Prostate gland (tissue), 2 donors: ENCODE measurements around the gene RUSC2. TPM values are rescaled to one million over a fixed set of nuclear protein-coding genes. Genes with fewer than 3 reads are reported as not detected.
"Not testable (repeated sequence)": the region's sequence is repeated elsewhere in the genome, so short reads cannot be mapped to it uniquely, and the experiment has no call there.

Source experiments
- DNase-seq: peaks from one replicate; pipeline ENCODE4 v3.0.0-alpha.2; 2019; ENCODE audit warnings: low spot score
- H3K27ac ChIP-seq, 2 donors: fragments of 200-600 bp; sonication (generic); 2 replicates each; pipeline ENCODE4 v1.5.1; 2017 to 2019
- H3K27me3 ChIP-seq: fragments of 200-600 bp; sonication (generic); replicated peaks from 2 replicates; pipeline ENCODE4 v1.5.1; 2019; ENCODE audit not compliant: insufficient read depth
- H3K36me3 ChIP-seq, 2 donors: fragments of 200-600 bp; sonication (generic); 1 replicate in 1 of 2; 2 replicates in 1 of 2; pipeline versions ENCODE4 v1.5.1 to v1.8.1; 2017 to 2019
- H3K4me1 ChIP-seq: fragments of 200-600 bp; sonication (generic); replicated peaks from 2 replicates; pipeline ENCODE4 v1.5.1; 2019
- H3K4me3 ChIP-seq, 2 donors: fragments of 200-600 bp; sonication (generic); 2 replicates each; pipeline ENCODE4 v1.5.1; 2017 to 2019
- H3K9me3 ChIP-seq: fragments of 200-600 bp; sonication (generic); 2 replicates; pipeline ENCODE4 v1.5.1; 2017
- POLR2A ChIP-seq: fragments of 450-650 bp; IDR thresholded peaks from one replicate; pipeline ENCODE4 v1.6.1; 2016; ENCODE audit warnings: antibody characterized with exemption, mild to moderate bottlenecking
- POLR2AphosphoS5 ChIP-seq: sonication (generic); formaldehyde crosslinking; IDR thresholded peaks from one replicate; pipeline ENCODE4 v1.6.1; 2017; ENCODE audit warnings: antibody characterized with exemption
- WGBS: methylation state at CpG from one replicate; pipeline ENCODE4 v1.1.5; 2018; 5-methylcytosine and 5-hydroxymethylcytosine counted together
- intact Hi-C: fragments of 100-400 bp; cut with DNase I; formaldehyde crosslinking; loops from one replicate; pipeline ENCODE4 v1.14.2; 2022
- total RNA-seq, 2 donors: library from RNA; depleted of rRNA; stranded (reverse); fragments of >200 nt; gene quantifications; one replicate each; pipeline ENCODE4 v1.1.0, GENCODE V29; 2016
- TF ChIP-seq, protein P1 (sequence below), 4 experiments: fragments of 200-600 bp in 2 of 4; fragments of 450-650 bp in 2 of 4; sonication (generic) in 2 of 4; IDR thresholded peaks; 1 replicate in 3 of 4; 2 replicates in 1 of 4; pipeline ENCODE4 v1.5.1; 2016 to 2019; ENCODE audit warnings: antibody characterized with exemption in 4 of 4, mild to moderate bottlenecking in 2 of 4, moderate library complexity in 2 of 4

RUSC2 gene
- total RNA-seq, 2 donors from 2014 or later: 13.6 to 33.1 TPM

DNA sequence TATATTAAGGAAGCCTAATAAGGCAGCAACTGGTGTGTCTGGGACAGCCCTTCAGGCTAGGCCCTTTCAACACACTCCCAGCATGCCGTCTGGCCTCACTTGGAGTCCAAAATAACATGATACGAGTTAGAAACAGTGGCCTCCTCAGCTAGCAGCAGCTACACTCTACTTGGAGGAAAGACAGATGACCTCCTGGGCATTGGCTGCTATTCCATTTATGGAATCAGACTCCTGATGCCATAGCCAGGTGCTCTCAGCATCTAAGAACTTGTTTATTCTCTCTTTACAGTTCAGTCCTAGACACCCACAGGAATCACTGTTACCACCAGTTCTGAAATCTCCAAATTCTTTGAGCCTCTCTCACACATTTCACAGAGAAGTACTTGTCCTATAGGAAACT is 31.8 kb downstream of the RUSC2 start:
- Histone ChIP-seq H3K27ac (peak overlapping the region in 1 of 2 donors; percentile 76), H3K4me1 (peaks cover 7% of the 10 kb centered on the region), H3K4me3 (no peak overlapping the region), H3K27me3 (no peaks in the 10 kb centered on the region), H3K36me3 (no peaks in the 10 kb centered on the region), H3K9me3 (no peaks in the 10 kb centered on the region)
- no peak for DNase-seq
- WGBS: 64% methylated on average over 2 of the region's 2 CpGs
- intact Hi-C loops: no loop called here
- TF ChIP-seq, protein P1, sequence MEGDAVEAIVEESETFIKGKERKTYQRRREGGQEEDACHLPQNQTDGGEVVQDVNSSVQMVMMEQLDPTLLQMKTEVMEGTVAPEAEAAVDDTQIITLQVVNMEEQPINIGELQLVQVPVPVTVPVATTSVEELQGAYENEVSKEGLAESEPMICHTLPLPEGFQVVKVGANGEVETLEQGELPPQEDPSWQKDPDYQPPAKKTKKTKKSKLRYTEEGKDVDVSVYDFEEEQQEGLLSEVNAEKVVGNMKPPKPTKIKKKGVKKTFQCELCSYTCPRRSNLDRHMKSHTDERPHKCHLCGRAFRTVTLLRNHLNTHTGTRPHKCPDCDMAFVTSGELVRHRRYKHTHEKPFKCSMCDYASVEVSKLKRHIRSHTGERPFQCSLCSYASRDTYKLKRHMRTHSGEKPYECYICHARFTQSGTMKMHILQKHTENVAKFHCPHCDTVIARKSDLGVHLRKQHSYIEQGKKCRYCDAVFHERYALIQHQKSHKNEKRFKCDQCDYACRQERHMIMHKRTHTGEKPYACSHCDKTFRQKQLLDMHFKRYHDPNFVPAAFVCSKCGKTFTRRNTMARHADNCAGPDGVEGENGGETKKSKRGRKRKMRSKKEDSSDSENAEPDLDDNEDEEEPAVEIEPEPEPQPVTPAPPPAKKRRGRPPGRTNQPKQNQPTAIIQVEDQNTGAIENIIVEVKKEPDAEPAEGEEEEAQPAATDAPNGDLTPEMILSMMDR (IDR thresholded peaks at IDR 0.05): no peak
- no peak for TF ChIP-seq POLR2A
- TF ChIP-seq POLR2AphosphoS5: peak; percentile 16

DNA sequence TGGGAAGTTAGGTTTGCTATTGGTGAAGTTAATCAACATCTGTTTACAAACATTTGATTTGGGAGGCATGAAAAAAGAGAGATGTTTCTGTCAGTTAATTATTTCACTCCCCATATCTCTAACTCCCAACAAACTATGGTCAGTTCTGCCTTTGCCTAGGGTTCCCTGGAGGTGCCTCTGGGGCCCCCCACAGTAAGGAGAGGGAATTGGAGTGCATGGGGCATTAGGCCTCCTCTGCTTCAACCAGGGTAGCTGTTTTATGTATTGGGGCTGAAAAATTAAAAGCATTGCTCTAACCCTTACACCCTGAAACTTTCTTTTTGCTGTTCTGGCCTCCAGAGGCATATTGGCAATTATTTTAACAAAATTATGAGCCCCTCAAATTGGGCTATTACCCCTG is 32.3 kb downstream of the RUSC2 start:
- intact Hi-C loops: no loop called here
- H3K27ac ChIP-seq: no peak overlapping the region
- H3K4me1 ChIP-seq: peaks cover 7% of the 10 kb centered on the region

DNA sequence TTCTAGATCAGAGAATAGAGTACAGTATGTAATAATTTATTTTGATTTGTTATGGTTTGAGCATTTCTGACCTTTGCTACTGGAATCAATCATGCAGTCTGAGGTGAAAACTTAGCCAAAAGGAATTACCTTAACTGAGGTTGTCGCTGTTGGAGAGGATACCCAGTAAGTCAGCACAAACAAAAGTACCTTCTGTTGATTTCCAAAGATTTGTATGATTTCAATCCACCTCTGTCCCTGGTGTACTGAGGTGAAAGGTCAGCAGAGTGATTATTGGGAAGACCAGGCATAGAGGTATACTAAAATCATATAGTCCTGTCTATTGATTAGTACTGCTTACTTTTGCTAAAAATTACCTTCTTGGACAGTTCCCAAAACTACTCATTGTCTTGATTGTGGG is 32.8 kb downstream of the RUSC2 start:
- H3K4me1 ChIP-seq: peaks cover 7% of the 10 kb centered on the region
- H3K27me3 ChIP-seq: no peaks in the 10 kb centered on the region
- no peak for DNase-seq
- H3K36me3 ChIP-seq: no peaks in the 10 kb centered on the region
- no peak overlapping the region for H3K4me3 ChIP-seq
- intact Hi-C loops: no loop called here
- TF ChIP-seq POLR2AphosphoS5 (no peak), POLR2A (no peak)
- TF ChIP-seq, protein P1 (IDR thresholded peaks at IDR 0.05): no peak
- WGBS: 95% methylated on average over 1 of the region's 1 CpG
- no peak overlapping the region for H3K27ac ChIP-seq
- H3K9me3 ChIP-seq: no peaks in the 10 kb centered on the region

More for the DNA sequence above, 32.3 kb downstream of the RUSC2 start:
- no peak for DNase-seq
- Histone ChIP-seq H3K9me3 (no peaks in the 10 kb centered on the region), H3K27me3 (no peaks in the 10 kb centered on the region), H3K4me3 (no peak overlapping the region), H3K36me3 (no peaks in the 10 kb centered on the region)
- TF ChIP-seq POLR2A (no peak), POLR2AphosphoS5 (no peak)
- TF ChIP-seq, protein P1 (IDR thresholded peaks at IDR 0.05): no peak

DNA sequence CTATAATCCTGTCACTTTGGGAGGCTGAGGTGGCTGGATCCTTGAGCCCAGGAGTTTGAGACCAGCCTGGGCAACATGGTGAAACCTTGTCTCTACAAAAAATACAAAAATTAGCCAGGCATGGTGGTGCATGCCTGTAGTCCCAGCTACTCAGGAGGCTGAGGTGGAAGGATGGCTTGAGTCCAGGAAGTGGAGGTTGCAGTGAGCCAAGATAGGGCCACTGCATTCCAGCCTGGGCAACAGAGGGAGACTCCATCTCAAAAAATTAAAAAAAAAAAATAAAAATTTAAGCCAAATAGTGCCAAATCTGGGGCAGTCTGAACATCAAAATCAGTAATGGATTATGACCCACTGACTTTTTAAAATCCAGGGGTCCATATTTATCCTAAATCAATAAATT is 33.6 kb downstream of the RUSC2 start:
- H3K4me1 ChIP-seq, H3K36me3 ChIP-seq, DNase-seq, H3K27ac ChIP-seq, intact Hi-C loops, H3K27me3 ChIP-seq, H3K9me3 ChIP-seq, H3K4me3 ChIP-seq: not testable (repeated sequence)

DNA sequence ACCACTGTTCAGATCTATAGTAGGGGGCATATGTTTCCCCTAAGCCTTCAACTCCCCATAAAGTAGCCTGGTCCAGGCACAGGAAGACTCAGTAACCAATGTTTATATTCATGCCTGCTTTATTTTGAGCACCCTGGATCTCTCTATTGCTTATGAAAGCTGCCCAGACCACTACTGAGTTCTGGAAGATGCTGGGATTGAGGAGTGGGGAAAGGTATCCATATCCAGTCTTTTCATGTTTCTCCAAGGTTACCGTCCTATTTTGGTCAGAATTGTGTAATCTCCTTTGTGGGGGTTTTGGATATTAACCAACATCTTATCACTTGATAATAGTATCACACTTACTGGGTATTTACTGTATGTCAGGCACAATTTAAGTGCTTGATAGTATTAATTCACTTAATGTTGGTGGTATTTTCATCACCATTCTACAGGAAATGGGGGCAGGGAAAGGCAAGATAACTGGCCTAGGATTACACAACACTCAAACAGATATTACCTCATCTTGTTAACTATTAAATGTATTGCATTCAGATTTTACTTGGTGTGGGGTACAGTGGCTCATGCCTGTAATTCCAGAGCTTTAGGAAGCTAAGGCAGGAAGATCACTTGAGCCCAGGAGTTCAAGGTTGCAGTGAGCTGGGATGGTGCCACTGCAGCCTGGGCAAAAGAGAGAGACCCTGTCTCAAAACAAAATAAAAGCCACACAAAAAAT is 36.3 kb downstream of the RUSC2 start:
- WGBS: 26% methylated on average over 1 of the region's 1 CpG
- Histone ChIP-seq H3K27me3 (no peaks in the 10 kb centered on the region), H3K4me1 (peaks cover 2% of the 10 kb centered on the region), H3K27ac (peak overlapping the region; percentile 15 to 35), H3K9me3 (no peaks in the 10 kb centered on the region), H3K4me3 (no peak overlapping the region), H3K36me3 (no peaks in the 10 kb centered on the region)
- intact Hi-C loops: no loop called here
- no peak for DNase-seq
- TF ChIP-seq, protein P1 (IDR thresholded peaks at IDR 0.05): no peak
- peak; percentile 28 for TF ChIP-seq POLR2AphosphoS5
- TF ChIP-seq POLR2A: no peak
